ENCODE results near the gene RACK1. TPM values are rescaled to one million over a fixed set of nuclear protein-coding genes. Genes with fewer than 3 reads are reported as not detected.
A peak's percentile ranks its signal among the peaks of the same experiment; 100 is the strongest.

Gene RACK1
- total and polyA plus RNA-seq, 2 of the 13 experiments (the other 11 are each of a cell fraction or from before 2014, with no cell fraction given), result 2,514 to 6,141 TPM

- peak; percentile 80; the same call in 1 of the 2 replicates for TF ChIP-seq ZNF503 (CRISPR knock-in tag; IDR thresholded peaks at IDR 0.05)
- TF ChIP-seq E2F5 (CRISPR knock-in tag; conservative IDR thresholded peaks at IDR 0.05), result peak; percentile 60; the same call in 1 of the 2 replicates
- TF ChIP-seq CSRNP2 (CRISPR knock-in tag; conservative IDR thresholded peaks at IDR 0.05; ENCODE audit: low read depth), result no peak
- TF ChIP-seq AHDC1 (CRISPR knock-in tag; IDR thresholded peaks at IDR 0.05; ENCODE audit: borderline replicate concordance), result peak; percentile 66; the same call in 1 of the 2 replicates
- 0 out of 2 replicates have a peak, but pooled peaks have one; percentile 45 for TF ChIP-seq ZNF557 (CRISPR knock-in tag; IDR thresholded peaks at IDR 0.05)
- no peak for TF ChIP-seq ZNF891 (CRISPR knock-in tag; IDR thresholded peaks at IDR 0.05)
- TF ChIP-seq RFXAP (CRISPR knock-in tag; IDR thresholded peaks at IDR 0.05; ENCODE audit: borderline replicate concordance), result peak; percentile 54; the same call in 1 of the 2 replicates
- TF ChIP-seq ZNF460 (CRISPR knock-in tag; IDR thresholded peaks at IDR 0.05; ENCODE audit: borderline replicate concordance), result 0 out of 2 replicates have a peak, but pooled peaks have one; percentile 11
- TF ChIP-seq ZFY (CRISPR knock-in tag; IDR thresholded peaks at IDR 0.05), result peak; percentile 60; the same call in 1 of the 2 replicates
- TF ChIP-seq CENPX (CRISPR knock-in tag; IDR thresholded peaks at IDR 0.05), result no peak
- TF ChIP-seq ZNF441 (CRISPR knock-in tag; IDR thresholded peaks at IDR 0.05; ENCODE audit: borderline replicate concordance), result 0 out of 2 replicates have a peak, but pooled peaks have one; percentile 14
- TF ChIP-seq KAT2B (IDR thresholded peaks at IDR 0.05; ENCODE audit: borderline replicate concordance, low read depth, low read length), result no peak
- no peak for TF ChIP-seq PHB2 (IDR thresholded peaks at IDR 0.05; ENCODE audit: partially characterized antibody)
- TF ChIP-seq SIN3A (IDR thresholded peaks at IDR 0.05; ENCODE audit: borderline replicate concordance, low read depth, low read length), result peak; percentile 59; the same call in 1 of the 2 replicates
- TF ChIP-seq U2AF2 (IDR thresholded peaks at IDR 0.05; ENCODE audit: low read depth, low read length), result no peak
- TF ChIP-seq ZNF430 (CRISPR knock-in tag; IDR thresholded peaks at IDR 0.05), result no peak
- TF ChIP-seq RFX3 (CRISPR knock-in tag; IDR thresholded peaks at IDR 0.05), result no peak
- peak; percentile 51; the same call in 1 of the 2 replicates for TF ChIP-seq NR2F6 (IDR thresholded peaks at IDR 0.05)
- peak; percentile 16; the same call in 1 of the 2 replicates for TF ChIP-seq NR2F6 (CRISPR knock-in tag; IDR thresholded peaks at IDR 0.05)
Observed at GRCh38 chr5:181191526-181192336, 52.0 kb downstream of the RACK1 start (continued).

Measured in HepG2 (cell line).